GM12878 (cell line): ENCODE measurements around the gene RAC3. TPM values are rescaled to one million over a fixed set of nuclear protein-coding genes. Genes with fewer than 3 reads are reported as not detected.

ENCODE experiments used
- ATAC-seq: fragments of 200-7000 bp; cut with Tn5 transposase; 3 replicates; pipeline ENCODE4 v1.9.1; 2020; ENCODE audit warnings: mild to moderate bottlenecking, moderate library complexity
- BruUV-seq: library from RNA; stranded (reverse); fragments of 400-500 nt; replicated peaks from 2 replicates; lab custom pipeline; 2021; lab: Mats Ljungman, UMichigan
- CTCF ChIA-PET: fragments of 300-600 bp; sonication (Branson Sonifier 250); formaldehyde crosslinking; extraction: SDS; loops from one replicate; lab custom pipeline; 2021; ENCODE audit warnings: inconsistent platforms; lab: Yijun Ruan, JAX
- POLR2A ChIA-PET: fragments of 350-600 bp; formaldehyde crosslinking; extraction: SDS; loops from one replicate; lab custom pipeline; 2021; ENCODE audit warnings: inconsistent platforms; lab: Charles Lee
- RAD21 ChIA-PET: fragments of 300-600 bp; sonication (Branson Sonifier 250); formaldehyde crosslinking; loops from one replicate; lab custom pipeline; 2023; ENCODE audit warnings: antibody characterized with exemption; ENCODE audit not compliant: unreplicated experiment; lab: Charles Lee
- SMC1A ChIA-PET: fragments of 300-600 bp; sonication (Branson Sonifier 250); formaldehyde crosslinking; loops from one replicate; lab custom pipeline; 2023; ENCODE audit not compliant: unreplicated experiment, uncharacterized antibody; lab: Charles Lee
- DNase-seq: peaks from one replicate; pipeline ENCODE4 v3.0.0-alpha.2; 2011; ENCODE audit warnings: low read depth, low spot score
- FAIRE-seq: peaks from 3 replicates; lab custom pipeline; 2011; peaks lifted over from hg19 to GRCh38; lab: Jason Lieb, UNC
- H2AFZ ChIP-seq: 2 replicates; pipeline ENCODE4 v1.6.0; 2011; ENCODE audit warnings: low read depth, low read length, control low read depth; ENCODE audit not compliant: control insufficient read depth
- H3K27ac ChIP-seq: 2 replicates; pipeline ENCODE4 v1.5.1; 2011; ENCODE audit warnings: control low read depth; ENCODE audit not compliant: control insufficient read depth, insufficient read depth
- H3K27me3 ChIP-seq, 2 experiments: replicated peaks in 1 of 2; 2 replicates each; pipeline versions ENCODE4 v1.6.0 to v1.6.1; 2011; ENCODE audit warnings: low read length in 1 of 2; ENCODE audit not compliant: control insufficient read depth in 2 of 2, insufficient read depth in 2 of 2
- H3K36me3 ChIP-seq, 2 experiments: 2 replicates each; pipeline ENCODE4 v1.5.1; 2011; ENCODE audit warnings: low read length in 1 of 2; ENCODE audit not compliant: control insufficient read depth in 2 of 2, insufficient read depth in 2 of 2
- H3K4me1 ChIP-seq: 2 replicates; pipeline ENCODE4 v1.6.1; 2011; ENCODE audit warnings: mild to moderate bottlenecking, low read length, moderate library complexity, mixed read lengths; ENCODE audit not compliant: control insufficient read depth, insufficient read depth
- H3K4me2 ChIP-seq: 2 replicates; pipeline ENCODE4 v1.6.0; 2011; ENCODE audit warnings: control low read depth; ENCODE audit not compliant: control insufficient read depth, insufficient read depth
- H3K4me3 ChIP-seq: fragments of 200-600 bp; sonication (generic); 2 replicates; pipeline ENCODE4 v1.5.1; 2016
- H3K79me2 ChIP-seq: 2 replicates; pipeline ENCODE4 v1.6.0; 2011; ENCODE audit warnings: low read length; ENCODE audit not compliant: control insufficient read depth, insufficient read depth
- H3K9ac ChIP-seq: 2 replicates; pipeline ENCODE4 v1.8.0; 2011; ENCODE audit warnings: low read length, control low read depth, mixed read lengths; ENCODE audit not compliant: control insufficient read depth, insufficient read depth
- H3K9me3 ChIP-seq: replicated peaks from 3 replicates; pipeline ENCODE4 v1.5.1; 2011; ENCODE audit warnings: mild to moderate bottlenecking, low read length; ENCODE audit not compliant: control insufficient read depth, insufficient read depth
- H4K20me1 ChIP-seq: 2 replicates; pipeline ENCODE4 v1.6.0; 2011; ENCODE audit not compliant: control insufficient read depth, insufficient read depth
- IKZF2 ChIP-seq, 2 experiments: fragments of 450-650 bp; IDR thresholded peaks; 2 replicates each; pipeline ENCODE4 v1.6.1; 2017; ENCODE audit warnings: mild to moderate bottlenecking in 2 of 2, moderate library complexity in 2 of 2
- NFYB ChIP-seq: IDR thresholded peaks from 2 replicates; pipeline ENCODE4 v1.6.1; 2011; ENCODE audit warnings: low read depth, mild to moderate bottlenecking, low read length, improper control_type of control experiment, moderate library complexity; ENCODE audit not compliant: insufficient read depth
- SMAD5 ChIP-seq: IDR thresholded peaks from 2 replicates; pipeline ENCODE4 v1.6.1; 2016; ENCODE audit warnings: antibody characterized with exemption, low read depth
- WGBS: methylation state at CpG from one replicate; pipeline ENCODE4 v1.1.6; 2016; ENCODE audit warnings: low lambda C conversion rate; ENCODE audit not compliant: insufficient replicate concordance, insufficient coverage; ENCODE audit errors: missing lambda C conversion rate; 5-methylcytosine and 5-hydroxymethylcytosine counted together
- in situ Hi-C: fragments of 300-500 bp; cut with MboI; formaldehyde crosslinking; loops from 9 replicates; pipeline ENCODE4 v1.14.3; 2018; ENCODE audit warnings: mixed read lengths
- intact Hi-C: fragments of 100-400 bp; cut with micrococcal nuclease; formaldehyde crosslinking; loops from one replicate; pipeline ENCODE4 v1.14.2; 2022; ENCODE audit not compliant: unreplicated experiment
- polyA plus RNA-seq, 11 experiments: library from polyadenylated mRNA; depleted of rRNA in 4 of 11; unstranded in 6 of 11; stranded (reverse) in 5 of 11; fragments of >200 nt; fragmentation: Nextera tagmentation in 4 of 11; fragmentation: Illumina TruSeq in 1 of 11; extraction: Ambion mirVana in 4 of 11; extraction: Trizol in 1 of 11; gene quantifications; 1 replicate in 1 of 11; 2 replicates in 10 of 11; pipeline versions ENCODE4 v1.2.1 to v1.2.3, GENCODE V29; 2011 to 2016; ENCODE audit warnings: inconsistent platforms in 2 of 11, missing spikeins in 2 of 11, low read depth in 1 of 11
- total RNA-seq, 4 experiments: library from RNA; depleted of rRNA in 3 of 4; stranded (reverse); fragments of >200 nt in 3 of 4; fragmentation: Illumina TruSeq in 1 of 4; extraction: Trizol in 1 of 4; gene quantifications; 2 replicates each; pipeline versions ENCODE4 v1.2.1 to v1.2.3, GENCODE V29; 2013 to 2021

RAC3 gene
- total and polyA plus RNA-seq, 10 of the 15 experiments (the other 5 are each of a cell fraction or from before 2014, with no cell fraction given) = 0.11 to 32.9 (median 6.7) TPM

GRCh38 chr17:82050152-82050760, 18.8 kb downstream of the RAC3 start:
- in situ Hi-C loops = no loop called here
- peaks cover 0 to 5% of the 10 kb centered on the region in 2 experiments; a peak in 3 of 4 replicates for H3K36me3 ChIP-seq
- no TSS peak for BruUV-seq
- intact Hi-C loops = loop anchor here (5.0 kb wide), 1 partner anchor 47 kb away; the partner anchor contains the start of gene FASN
- WGBS = 88% methylated on average over 25 of the region's 28 CpGs
- no peaks in the 10 kb centered on the region for H3K27me3 ChIP-seq
- no peak for TF ChIP-seq SMAD5
- TF ChIP-seq IKZF2 (IDR thresholded peaks at IDR 0.05) = no peak
- no peak for TF ChIP-seq NFYB
- H4K20me1 ChIP-seq = no peaks in the 10 kb centered on the region
- H3K4me1 ChIP-seq = peaks cover 4% of the 10 kb centered on the region
- peak overlapping the region; percentile 90 for H3K4me2 ChIP-seq
- peaks cover 14% of the 10 kb centered on the region for H3K79me2 ChIP-seq
- no peak overlapping the region for H3K9ac ChIP-seq
- RAD21 ChIA-PET = interaction anchor here (1.3 kb wide), 1 partner anchor 12 kb away, joined by 4 read pairs; the partner anchor contains the start of gene DCXR
- SMC1A ChIA-PET = interaction anchor here (1.2 kb wide), 1 partner anchor 27 kb away, joined by 4 read pairs; the partner anchor contains the start of genes CENPX and LRRC45
- POLR2A ChIA-PET = interaction anchor here (1.0 to 1.5 kb wide), 3 partner anchors 12 to 27 kb away, joined by 3 to 4 read pairs (median 3); partner anchors contain the start of genes CENPX, DCXR and LRRC45
- no peak overlapping the region for H2AFZ ChIP-seq
- DNase-seq = no peak
- ATAC-seq = no peak
- peak overlapping the region; percentile 71; the same call in 1 of the 2 replicates for H3K4me3 ChIP-seq
- H3K9me3 ChIP-seq = no peaks in the 10 kb centered on the region
- CTCF ChIA-PET = interaction anchor here (0.9 to 1.7 kb wide), 3 partner anchors 11 to 14 kb away, joined by 3 to 7 read pairs (median 4); partner anchors contain the start of gene DCXR
- no peak overlapping the region for H3K27ac ChIP-seq
- FAIRE-seq = no peak
